Loucy (cell line): ENCODE results near the gene VEZF1.
A peak's percentile ranks its signal among the peaks of the same experiment; 100 is the strongest.

Experiments used
- EZH2phosphoT487 ChIP-seq: fragments of 200-600 bp; IDR thresholded peaks from 2 replicates; pipeline ENCODE4 v1.6.1; 2018; ENCODE audit warnings: antibody characterized with exemption, mild to moderate bottlenecking, moderate library complexity, borderline replicate concordance
- TF ChIP-seq, protein P1 (sequence below): fragments of 200-600 bp; sonication (generic); conservative IDR thresholded peaks from 2 replicates; pipeline ENCODE4 v1.5.1; 2014; ENCODE audit warnings: mild to moderate bottlenecking, antibody characterized with exemption, low read length

DNA sequence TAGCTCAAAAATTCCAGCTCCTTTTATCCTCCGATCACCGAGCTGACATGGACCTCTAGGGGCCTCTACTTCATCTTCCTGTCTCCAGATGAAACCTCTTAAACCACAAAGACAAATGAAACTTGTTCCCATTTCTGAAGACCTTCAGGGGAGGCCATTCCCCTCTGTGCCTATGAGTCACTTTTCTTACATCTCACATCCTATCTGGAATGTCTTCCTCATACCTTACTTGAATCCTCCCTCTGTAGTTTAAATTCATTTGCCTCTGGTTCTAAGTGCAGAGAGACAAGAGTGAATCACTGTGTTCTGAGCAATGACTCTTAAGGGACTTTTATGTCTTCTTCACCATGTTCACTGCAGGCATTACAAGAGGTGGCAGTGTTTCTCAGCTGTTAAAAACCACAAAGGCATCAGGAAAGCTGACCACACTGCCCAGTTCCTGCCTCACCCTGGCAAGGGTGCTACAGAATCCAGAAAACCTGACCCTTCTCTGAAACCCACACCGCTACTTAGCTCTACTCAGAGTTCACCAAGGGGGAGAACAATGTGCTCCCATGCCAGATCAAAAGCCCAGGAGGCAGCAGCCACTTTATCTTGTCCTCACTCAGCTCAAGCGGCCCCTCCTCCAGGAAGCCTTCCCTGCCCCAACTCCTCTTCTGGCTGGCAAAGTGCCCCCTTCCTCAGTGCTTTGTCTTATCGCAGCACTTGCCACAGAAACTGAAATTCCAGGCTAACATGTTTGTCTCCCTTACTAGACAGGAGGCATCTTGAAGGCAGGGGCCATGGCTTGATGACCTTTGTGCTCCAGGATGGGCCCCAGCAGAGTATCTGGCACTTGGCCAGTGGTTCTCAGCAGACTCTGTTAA, 39.3 kb downstream of the VEZF1 start:
- TF ChIP-seq, protein P1, sequence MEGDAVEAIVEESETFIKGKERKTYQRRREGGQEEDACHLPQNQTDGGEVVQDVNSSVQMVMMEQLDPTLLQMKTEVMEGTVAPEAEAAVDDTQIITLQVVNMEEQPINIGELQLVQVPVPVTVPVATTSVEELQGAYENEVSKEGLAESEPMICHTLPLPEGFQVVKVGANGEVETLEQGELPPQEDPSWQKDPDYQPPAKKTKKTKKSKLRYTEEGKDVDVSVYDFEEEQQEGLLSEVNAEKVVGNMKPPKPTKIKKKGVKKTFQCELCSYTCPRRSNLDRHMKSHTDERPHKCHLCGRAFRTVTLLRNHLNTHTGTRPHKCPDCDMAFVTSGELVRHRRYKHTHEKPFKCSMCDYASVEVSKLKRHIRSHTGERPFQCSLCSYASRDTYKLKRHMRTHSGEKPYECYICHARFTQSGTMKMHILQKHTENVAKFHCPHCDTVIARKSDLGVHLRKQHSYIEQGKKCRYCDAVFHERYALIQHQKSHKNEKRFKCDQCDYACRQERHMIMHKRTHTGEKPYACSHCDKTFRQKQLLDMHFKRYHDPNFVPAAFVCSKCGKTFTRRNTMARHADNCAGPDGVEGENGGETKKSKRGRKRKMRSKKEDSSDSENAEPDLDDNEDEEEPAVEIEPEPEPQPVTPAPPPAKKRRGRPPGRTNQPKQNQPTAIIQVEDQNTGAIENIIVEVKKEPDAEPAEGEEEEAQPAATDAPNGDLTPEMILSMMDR, result 0 out of 2 replicates have a peak, but pooled peaks have one; percentile 27
- no peak for TF ChIP-seq EZH2phosphoT487
